ENCODE results near the gene STIM2.

- TF ChIP-seq CTCF (conservative IDR thresholded peaks at IDR 0.05; ENCODE audit: low read length), result no peak
- no peak for TF ChIP-seq EZH2phosphoT487 (IDR thresholded peaks at IDR 0.05; ENCODE audit: borderline replicate concordance)
Observed at GRCh38 chr4:26859762-26860156, 882 bp upstream of the STIM2 start.
